Occipital lobe (tissue), 2 donors: ENCODE measurements around the gene MRAP. TPM values are rescaled to one million over a fixed set of nuclear protein-coding genes. Genes with fewer than 3 reads are reported as not detected.
"Not testable (repeated sequence)": the region's sequence is repeated elsewhere in the genome, so short reads cannot be mapped to it uniquely, and the experiment has no call there.

Source experiments
- DNase-seq: peaks from one replicate; lab custom pipeline; 2025; lab: John Stamatoyannopoulos, UW
- total RNA-seq: library from RNA; depleted of rRNA; stranded (reverse); fragments of >200 nt; gene quantifications from one replicate; pipeline ENCODE4 v1.2.3, GENCODE V29; 2014

The MRAP gene
- total RNA-seq, result not detected

- DNase-seq, result no peak
Observed at GRCh38 chr21:32298658-32299081, at the start of gene MRAP. Gene MRAP, plus strand, starts transcription at chr21:32298855. Its CDS starts 117 bp downstream, at chr21:32298972.

- DNase-seq, result no peak
Observed at GRCh38 chr21:32249511-32250280, 49.0 kb upstream of the MRAP start.

GRCh38 chr21:32252136-32252535 lies 46.5 kb upstream of the MRAP start:
- DNase-seq, result no peak

- DNase-seq, result no peak
Observed at GRCh38 chr21:32253215-32253641, 45.4 kb upstream of the MRAP start.

- no peak for DNase-seq
Observed at GRCh38 chr21:32256251-32256650, 42.4 kb upstream of the MRAP start.

- peak; percentile 66 for DNase-seq
Observed at GRCh38 chr21:32256873-32257620, 41.6 kb upstream of the MRAP start.

- DNase-seq, result peak; percentile 48
Observed at GRCh38 chr21:32257962-32258785, 40.5 kb upstream of the MRAP start.

GRCh38 chr21:32258786-32259048 lies 39.9 kb upstream of the MRAP start:
- not testable (repeated sequence) for DNase-seq

- DNase-seq, result no peak
Observed at GRCh38 chr21:32260130-32260529, 38.5 kb upstream of the MRAP start.

- DNase-seq, result no peak
Observed at GRCh38 chr21:32261929-32262328, 36.7 kb upstream of the MRAP start.

- not testable (repeated sequence) for DNase-seq
Observed at GRCh38 chr21:32265321-32265720, 33.3 kb upstream of the MRAP start.

- no peak for DNase-seq
Observed at GRCh38 chr21:32270748-32271147, 27.9 kb upstream of the MRAP start.

GRCh38 chr21:32276671-32277070 lies 22.0 kb upstream of the MRAP start:
- no peak for DNase-seq

GRCh38 chr21:32278103-32278502 lies 20.6 kb upstream of the MRAP start:
- no peak for DNase-seq

- peak; percentile 87 for DNase-seq
Observed at GRCh38 chr21:32278518-32279376, 19.9 kb upstream of the MRAP start, which contains the start of gene MIS18A. Gene MIS18A, minus strand, starts transcription at chr21:32279049. Its CDS starts 35 bp downstream, at chr21:32279014.

- no peak for DNase-seq
Observed at GRCh38 chr21:32279377-32279680, 19.3 kb upstream of the MRAP start.

GRCh38 chr21:32281531-32281930 lies 17.1 kb upstream of the MRAP start:
- DNase-seq, result no peak

GRCh38 chr21:32282992-32283391 lies 15.7 kb upstream of the MRAP start:
- no peak for DNase-seq

- no peak for DNase-seq
Observed at GRCh38 chr21:32285476-32285875, 13.2 kb upstream of the MRAP start.

GRCh38 chr21:32297449-32297848 lies 1.2 kb upstream of the MRAP start:
- no peak for DNase-seq

- DNase-seq, result no peak
Observed at GRCh38 chr21:32298148-32298559, 501 bp upstream of the MRAP start.
